Breast epithelium (tissue), 4 donors: ENCODE measurements around the gene MROH2A. TPM values are rescaled to one million over a fixed set of nuclear protein-coding genes. Genes with fewer than 3 reads are reported as not detected.

Experiments
- DNase-seq, 2 donors: peaks; one replicate each; pipeline ENCODE4 v3.0.0-alpha.2; 2019; ENCODE audit warnings: low spot score in 2 of 2
- H3K27ac ChIP-seq, 2 donors: fragments of 200-600 bp; sonication (generic) in 1 of 2; one replicate each; pipeline ENCODE4 v1.5.1; 2016 to 2019; ENCODE audit warnings: mild to moderate bottlenecking in 1 of 2
- H3K27me3 ChIP-seq, 2 donors: fragments of 200-600 bp; sonication (generic) in 1 of 2; one replicate each; pipeline versions ENCODE4 v1.5.1 to v1.6.0; 2017 to 2019; ENCODE audit warnings: control low read depth in 1 of 2, mild to moderate bottlenecking in 1 of 2
- H3K36me3 ChIP-seq: fragments of 200-600 bp; one replicate; pipeline ENCODE4 v1.5.1; 2019
- H3K4me1 ChIP-seq, 2 donors: fragments of 200-600 bp; sonication (generic); one replicate each; pipeline ENCODE4 v1.5.1; 2016 to 2019; ENCODE audit warnings: control low read depth in 1 of 2
- H3K4me3 ChIP-seq, 3 donors: fragments of 200-600 bp; sonication (generic); 1 replicate in 2 of 3; 2 replicates in 1 of 3; pipeline ENCODE4 v1.5.1; 2016 to 2019; ENCODE audit warnings: mild to moderate bottlenecking in 3 of 3, moderate library complexity in 2 of 3
- H3K9me3 ChIP-seq, 2 donors: fragments of 200-600 bp; sonication (generic) in 1 of 2; one replicate each; pipeline ENCODE4 v1.5.1; 2016 to 2019; ENCODE audit warnings: control low read depth in 1 of 2
- CTCF ChIP-seq, 3 donors: fragments of 450-650 bp; IDR thresholded peaks; one replicate each; pipeline ENCODE4 v1.5.1; 2016 to 2017; ENCODE audit warnings: antibody characterized with exemption in 3 of 3, mild to moderate bottlenecking in 3 of 3, moderate library complexity in 3 of 3
- POLR2A ChIP-seq: fragments of 450-650 bp; IDR thresholded peaks from one replicate; pipeline ENCODE4 v1.6.1; 2016; ENCODE audit warnings: antibody characterized with exemption, mild to moderate bottlenecking, moderate library complexity
- POLR2AphosphoS5 ChIP-seq, 3 donors: sonication (generic); formaldehyde crosslinking; IDR thresholded peaks; one replicate each; pipeline ENCODE4 v1.6.1; 2017; ENCODE audit warnings: antibody characterized with exemption in 3 of 3
- intact Hi-C: fragments of 100-400 bp; cut with DNase I; formaldehyde crosslinking; loops from one replicate; pipeline ENCODE4 v1.15.1; 2023; ENCODE audit warnings: low total_unique reads
- total RNA-seq, 3 donors: library from RNA; depleted of rRNA; stranded (reverse); fragments of >200 nt; gene quantifications; one replicate each; pipeline ENCODE4 v1.1.0, GENCODE V29; 2016

MROH2A gene
- total RNA-seq, 3 donors from 2014 or later: not detected

- Histone ChIP-seq H3K27ac (no peak overlapping the region), H3K4me1 (no peaks in the 10 kb centered on the region), H3K4me3 (no peak overlapping the region), H3K9me3 (no peaks in the 10 kb centered on the region), H3K27me3 (no peaks in the 10 kb centered on the region), H3K36me3 (no peaks in the 10 kb centered on the region)
- peak in 1 of 2 donors; percentile 12 for DNase-seq
- TF ChIP-seq POLR2AphosphoS5 (IDR thresholded peaks at IDR 0.05) (no peak), CTCF (IDR thresholded peaks at IDR 0.05) (no peak), POLR2A (no peak)
- intact Hi-C loops: loop anchor here (5.0 kb wide), 1 partner anchor 66 kb away; no protein-coding TSS in a partner anchor
Measured at GRCh38 chr2:233816334-233816733, 38.2 kb downstream of the MROH2A start.

GRCh38 chr2:233816771-233817170 is 38.6 kb downstream of the MROH2A start:
- H3K4me3 ChIP-seq: no peak overlapping the region
- intact Hi-C loops: loop anchor here (5.0 kb wide), 1 partner anchor 66 kb away; no protein-coding TSS in a partner anchor
- no peaks in the 10 kb centered on the region for H3K4me1 ChIP-seq
- TF ChIP-seq POLR2A (no peak), POLR2AphosphoS5 (IDR thresholded peaks at IDR 0.05) (no peak), CTCF (IDR thresholded peaks at IDR 0.05) (no peak)
- no peak for DNase-seq
- no peaks in the 10 kb centered on the region for H3K27me3 ChIP-seq
- H3K36me3 ChIP-seq: no peaks in the 10 kb centered on the region
- no peaks in the 10 kb centered on the region for H3K9me3 ChIP-seq
- no peak overlapping the region for H3K27ac ChIP-seq

GRCh38 chr2:233817361-233817911 is 39.3 kb downstream of the MROH2A start:
- H3K4me1 ChIP-seq: no peaks in the 10 kb centered on the region
- intact Hi-C loops: loop anchor here (5.0 kb wide), 1 partner anchor 65 kb away; no protein-coding TSS in a partner anchor
- H3K27ac ChIP-seq: no peak overlapping the region
- TF ChIP-seq CTCF (IDR thresholded peaks at IDR 0.05) (no peak), POLR2A (no peak), POLR2AphosphoS5 (IDR thresholded peaks at IDR 0.05) (no peak)
- no peak overlapping the region for H3K4me3 ChIP-seq
- no peak for DNase-seq
- H3K27me3 ChIP-seq: no peaks in the 10 kb centered on the region
- no peaks in the 10 kb centered on the region for H3K9me3 ChIP-seq
- no peaks in the 10 kb centered on the region for H3K36me3 ChIP-seq

- Histone ChIP-seq H3K27ac (no peak overlapping the region), H3K27me3 (no peaks in the 10 kb centered on the region), H3K4me3 (no peak overlapping the region), H3K4me1 (no peaks in the 10 kb centered on the region), H3K9me3 (no peaks in the 10 kb centered on the region), H3K36me3 (no peaks in the 10 kb centered on the region)
- TF ChIP-seq POLR2AphosphoS5 (IDR thresholded peaks at IDR 0.05): no peak
- no peak for TF ChIP-seq CTCF (IDR thresholded peaks at IDR 0.05)
- TF ChIP-seq POLR2A: no peak
- intact Hi-C loops: loop anchor here (5.0 kb wide), 1 partner anchor 64 kb away; no protein-coding TSS in a partner anchor
- no peak for DNase-seq
Measured at GRCh38 chr2:233817995-233818638, 40.0 kb downstream of the MROH2A start.
